ENCODE data around the gene AKAP5.

GRCh38 chr14:64423987-64424386 lies 41.3 kb upstream of the AKAP5 start:
- TF ChIP-seq CTCF (IDR thresholded peaks at IDR 0.05; ENCODE audit: insufficient read depth, low read depth, low read length) (no peak), EZH2 (IDR thresholded peaks at IDR 0.05; ENCODE audit: insufficient read depth, low read length) (no peak)

Data from astrocyte (in vitro differentiated cells and primary cell).